ENCODE data around the gene QSOX1. TPM values are rescaled to one million over a fixed set of nuclear protein-coding genes. Genes with fewer than 3 reads are reported as not detected.

The QSOX1 gene
- total RNA-seq, 4 donors from 2014 or later = 65.9 to 124 (median 93.7) TPM

DNA sequence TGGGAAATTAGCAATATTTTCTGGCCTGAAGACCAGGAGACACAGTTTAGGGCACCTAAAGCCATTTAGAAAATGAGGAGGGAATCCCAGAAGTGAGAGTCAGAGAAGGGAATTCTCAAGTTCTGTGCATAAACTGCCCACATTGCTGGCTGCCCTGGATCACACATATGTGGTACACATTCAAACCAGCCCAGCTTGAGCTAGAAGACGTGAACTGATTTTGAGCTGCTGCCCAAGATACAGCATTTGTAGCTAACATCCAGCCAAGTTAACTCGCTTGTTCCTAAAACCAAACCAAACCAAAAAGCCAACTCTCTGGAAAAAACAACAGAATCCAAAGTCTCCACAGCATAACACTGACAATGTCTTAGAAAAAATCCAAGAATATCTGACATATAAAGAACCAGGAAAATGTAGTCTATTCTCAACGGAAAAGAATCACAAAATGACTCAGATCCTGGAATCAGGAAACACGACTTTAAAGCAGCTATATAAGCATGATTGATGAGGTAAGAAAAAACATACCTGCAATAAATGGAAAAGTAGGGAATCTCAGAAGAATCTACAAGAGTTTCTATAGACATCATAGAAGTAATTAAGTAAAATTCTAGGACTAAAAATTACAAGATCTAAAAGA, 18.2 kb upstream of the QSOX1 start:
- H3K27ac ChIP-seq = no peak overlapping the region
- in situ Hi-C loops (cut with MboI; ENCODE audit: low sequenced_read_pairs in 4 of 4) (no loop called here), intact Hi-C loops (cut with DNase I; ENCODE audit: low total_unique reads) (no loop called here)
- no peak for TF ChIP-seq CTCF (IDR thresholded peaks at IDR 0.05 in 4 of 5, conservative IDR thresholded peaks at IDR 0.05 in 1 of 5)
- TF ChIP-seq POLR2A (IDR thresholded peaks at IDR 0.05) = no peak
- no peaks in the 10 kb centered on the region for H3K27me3 ChIP-seq
- no peaks in the 10 kb centered on the region for H3K36me3 ChIP-seq
- no peak for DNase-seq
- no peak overlapping the region for H3K4me3 ChIP-seq
- H3K4me1 ChIP-seq = no peaks in the 10 kb centered on the region
- ATAC-seq = no peak
- no peaks in the 10 kb centered on the region for H3K9me3 ChIP-seq

DNA sequence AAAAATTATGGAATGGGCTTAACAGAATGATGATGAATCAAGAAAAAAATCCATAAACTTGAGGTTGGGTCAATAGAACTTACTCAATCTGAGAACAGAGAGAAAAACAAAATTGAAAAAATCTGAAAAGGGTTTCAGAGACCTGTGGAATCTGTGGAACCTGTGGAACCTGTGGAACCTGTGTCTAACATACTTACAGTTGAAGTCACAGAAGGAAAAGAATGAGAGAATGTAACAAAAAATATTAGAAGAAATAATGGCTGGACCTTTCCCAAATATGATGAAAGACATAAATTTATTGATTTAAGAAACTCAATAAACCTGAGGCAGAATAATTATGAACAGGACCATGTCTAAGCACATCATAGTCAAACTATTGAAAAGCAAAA, 17.7 kb upstream of the QSOX1 start:
- ATAC-seq = no peak
- Histone ChIP-seq H3K36me3 (no peaks in the 10 kb centered on the region), H3K27me3 (no peaks in the 10 kb centered on the region), H3K4me3 (no peak overlapping the region), H3K9me3 (no peaks in the 10 kb centered on the region), H3K4me1 (no peaks in the 10 kb centered on the region), H3K27ac (no peak overlapping the region)
- in situ Hi-C loops (cut with MboI; ENCODE audit: low sequenced_read_pairs in 4 of 4) = no loop called here
- intact Hi-C loops (cut with DNase I; ENCODE audit: low total_unique reads) = no loop called here
- DNase-seq = no peak
- TF ChIP-seq CTCF (IDR thresholded peaks at IDR 0.05 in 4 of 5, conservative IDR thresholded peaks at IDR 0.05 in 1 of 5) = no peak
- no peak for TF ChIP-seq POLR2A (IDR thresholded peaks at IDR 0.05)

DNA sequence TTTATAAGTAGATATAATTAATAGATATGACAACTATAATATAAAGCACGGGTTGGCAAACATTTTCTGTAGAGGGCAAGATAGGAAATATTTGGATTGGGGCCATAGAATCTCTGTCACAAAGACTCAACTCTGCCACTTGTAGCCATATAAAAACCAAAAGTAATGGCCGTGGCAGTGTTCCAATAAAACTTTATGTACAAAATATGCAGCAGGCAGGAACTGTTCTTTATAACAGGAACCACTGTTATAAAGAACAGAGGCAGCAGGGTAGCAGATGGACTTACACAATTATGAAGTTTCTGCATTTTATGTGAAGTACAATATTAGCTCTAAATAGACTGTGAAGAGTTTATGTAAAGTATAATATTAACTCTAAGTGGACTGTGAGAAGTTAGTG, 16.9 kb upstream of the QSOX1 start:
- Histone ChIP-seq H3K4me3 (no peak overlapping the region), H3K9me3 (no peaks in the 10 kb centered on the region), H3K27ac (no peak overlapping the region), H3K4me1 (no peaks in the 10 kb centered on the region), H3K36me3 (no peaks in the 10 kb centered on the region), H3K27me3 (no peaks in the 10 kb centered on the region)
- in situ Hi-C loops (cut with MboI; ENCODE audit: low sequenced_read_pairs in 4 of 4) = no loop called here
- DNase-seq (no peak), ATAC-seq (no peak)
- intact Hi-C loops (cut with DNase I; ENCODE audit: low total_unique reads) = no loop called here
- no peak for TF ChIP-seq POLR2A (IDR thresholded peaks at IDR 0.05)
- no peak for TF ChIP-seq CTCF (IDR thresholded peaks at IDR 0.05 in 4 of 5, conservative IDR thresholded peaks at IDR 0.05 in 1 of 5)

DNA sequence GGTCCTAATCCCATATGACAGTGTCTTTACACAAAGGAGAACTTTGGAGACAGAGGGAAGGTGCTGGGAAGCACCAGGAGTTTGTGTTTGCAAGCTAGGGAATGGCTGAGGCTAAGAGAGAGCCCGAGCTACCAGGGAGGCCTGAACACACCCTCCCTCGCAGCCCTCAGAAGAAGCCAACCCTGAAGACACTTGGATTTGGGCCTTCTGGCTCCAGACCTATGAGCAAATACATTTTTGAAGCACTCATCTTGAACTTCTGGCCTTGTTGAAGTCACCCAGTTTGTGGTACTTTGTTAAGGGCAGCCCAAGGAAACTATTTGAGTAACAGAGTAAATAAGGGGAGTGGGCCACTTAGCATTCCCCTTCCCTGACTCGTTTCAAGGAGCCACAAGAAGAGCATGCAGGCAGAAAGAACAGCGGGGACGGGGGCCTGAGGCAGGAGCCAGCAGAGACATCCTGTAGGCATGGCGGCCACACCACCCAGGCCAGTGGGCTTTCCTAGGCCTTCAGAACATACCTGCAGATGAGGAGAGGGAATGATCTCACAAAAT, 13.2 kb upstream of the QSOX1 start:
- no peak overlapping the region for H3K4me3 ChIP-seq
- intact Hi-C loops (cut with DNase I; ENCODE audit: low total_unique reads) (no loop called here), in situ Hi-C loops (cut with MboI; ENCODE audit: low sequenced_read_pairs in 4 of 4) (no loop called here)
- no peaks in the 10 kb centered on the region for H3K36me3 ChIP-seq
- H3K27me3 ChIP-seq = no peaks in the 10 kb centered on the region
- H3K4me1 ChIP-seq = no peaks in the 10 kb centered on the region
- DNase-seq (no peak), ATAC-seq (no peak)
- H3K27ac ChIP-seq = no peak overlapping the region
- TF ChIP-seq POLR2A (IDR thresholded peaks at IDR 0.05) = no peak
- TF ChIP-seq CTCF (IDR thresholded peaks at IDR 0.05 in 4 of 5, conservative IDR thresholded peaks at IDR 0.05 in 1 of 5) = no peak
- H3K9me3 ChIP-seq = no peaks in the 10 kb centered on the region

- Histone ChIP-seq H3K36me3 (no peaks in the 10 kb centered on the region), H3K27me3 (no peaks in the 10 kb centered on the region), H3K27ac (no peak overlapping the region), H3K9me3 (no peaks in the 10 kb centered on the region), H3K4me1 (no peaks in the 10 kb centered on the region), H3K4me3 (no peak overlapping the region)
- TF ChIP-seq POLR2A (IDR thresholded peaks at IDR 0.05) (no peak), CTCF (IDR thresholded peaks at IDR 0.05 in 4 of 5, conservative IDR thresholded peaks at IDR 0.05 in 1 of 5) (no peak)
- ATAC-seq (no peak), DNase-seq (no peak)
- in situ Hi-C loops (cut with MboI; ENCODE audit: low sequenced_read_pairs in 4 of 4) = no loop called here
- intact Hi-C loops (cut with DNase I; ENCODE audit: low total_unique reads) = no loop called here
Measured at GRCh38 chr1:180143359-180143758, 11.3 kb upstream of the QSOX1 start.
